HG03103 (cell line): ENCODE measurements around the gene MLLT11.

ENCODE experiments used
- ATAC-seq: cut with Tn5 transposase; IDR thresholded peaks from one replicate; pipeline ENCODE4 v1.9.1; 2021; ENCODE audit warnings: low read depth; ENCODE audit not compliant: unreplicated experiment

MLLT11 gene

GRCh38 chr1:151060007-151060656, at the start of gene MLLT11:
Gene MLLT11, plus strand, starts transcription at chr1:151060397. Its CDS starts 6,828 bp downstream, at chr1:151067225.
- ATAC-seq: no peak

GRCh38 chr1:151011154-151011850, 48.9 kb upstream of the MLLT11 start:
- ATAC-seq: no peak

GRCh38 chr1:151012684-151013471, 47.3 kb upstream of the MLLT11 start:
- no peak for ATAC-seq

- ATAC-seq: no peak
Observed at GRCh38 chr1:151013518-151013917, 46.7 kb upstream of the MLLT11 start.

- no peak for ATAC-seq
Observed at GRCh38 chr1:151024540-151025146, 35.6 kb upstream of the MLLT11 start.

GRCh38 chr1:151026460-151026859, 33.7 kb upstream of the MLLT11 start:
- ATAC-seq: no peak

- no peak for ATAC-seq
Observed at GRCh38 chr1:151032164-151032563, 28.0 kb upstream of the MLLT11 start.

GRCh38 chr1:151035167-151035566, 25.0 kb upstream of the MLLT11 start:
- ATAC-seq: no peak

- no peak for ATAC-seq
Observed at GRCh38 chr1:151036356-151036755, 23.8 kb upstream of the MLLT11 start, which contains the start of gene BNIPL. Gene BNIPL, plus strand, starts transcription at chr1:151036586. Its CDS starts 140 bp downstream, at chr1:151036726.

GRCh38 chr1:151037032-151037431, 23.2 kb upstream of the MLLT11 start:
- ATAC-seq: no peak

GRCh38 chr1:151039521-151039920, 20.7 kb upstream of the MLLT11 start:
- no peak for ATAC-seq

- ATAC-seq: no peak
Observed at GRCh38 chr1:151043163-151043562, 17.0 kb upstream of the MLLT11 start.

GRCh38 chr1:151047591-151047924, 12.6 kb upstream of the MLLT11 start, which contains the start of gene C1orf56:
Gene C1orf56, plus strand, starts transcription at chr1:151047751. Its CDS starts 97 bp downstream, at chr1:151047848.
- ATAC-seq: no peak

GRCh38 chr1:151047925-151048644, 12.1 kb upstream of the MLLT11 start:
- ATAC-seq: no peak

GRCh38 chr1:151048645-151049032, 11.6 kb upstream of the MLLT11 start:
- ATAC-seq: no peak

- ATAC-seq: no peak
Observed at GRCh38 chr1:151049458-151049857, 10.7 kb upstream of the MLLT11 start.

- no peak for ATAC-seq
Observed at GRCh38 chr1:151050051-151050688, 10.0 kb upstream of the MLLT11 start.

- ATAC-seq: no peak
Observed at GRCh38 chr1:151051356-151052009, 8.7 kb upstream of the MLLT11 start.

GRCh38 chr1:151054971-151055547, 5.1 kb upstream of the MLLT11 start:
- no peak for ATAC-seq
